ENCODE data around the gene ELMO1. TPM values are rescaled to one million over a fixed set of nuclear protein-coding genes. Genes with fewer than 3 reads are reported as not detected.

ELMO1 gene
- total and polyA plus RNA-seq, 8 donors: 18.2 to 55.3 (median 45.6) TPM

- DNase-seq (no peak), ATAC-seq (no peak)
- intact Hi-C loops (cut with DNase I): no loop called here
- no peaks in the 10 kb centered on the region for H3K9me3 ChIP-seq
- no peaks in the 10 kb centered on the region for H3K4me1 ChIP-seq
- H3K4me3 ChIP-seq: no peak overlapping the region
- no peak overlapping the region for H3K27ac ChIP-seq
- no peak for TF ChIP-seq CTCF (IDR thresholded peaks at IDR 0.05)
- no peaks in the 10 kb centered on the region for H3K27me3 ChIP-seq
- H3K36me3 ChIP-seq: no peaks in the 10 kb centered on the region
These were observed 544.6 kb downstream of the ELMO1 start for GRCh38 chr7:36904101-36904500.

GRCh38 chr7:36900988-36901710, 547.5 kb downstream of the ELMO1 start:
- Histone ChIP-seq H3K36me3 (no peaks in the 10 kb centered on the region), H3K27me3 (no peaks in the 10 kb centered on the region), H3K4me3 (no peak overlapping the region), H3K9me3 (no peaks in the 10 kb centered on the region), H3K4me1 (no peaks in the 10 kb centered on the region), H3K27ac (no peak overlapping the region)
- DNase-seq (no peak), ATAC-seq (no peak)
- no peak for TF ChIP-seq CTCF (IDR thresholded peaks at IDR 0.05)
- intact Hi-C loops (cut with DNase I): no loop called here

- TF ChIP-seq CTCF (IDR thresholded peaks at IDR 0.05): no peak
- no peak for ATAC-seq
- H3K36me3 ChIP-seq: peaks cover 0 to 14% of the 10 kb centered on the region in 2 donors
These were observed 550.5 kb downstream of the ELMO1 start for GRCh38 chr7:36898186-36898585.

GRCh38 chr7:36896956-36897590, 551.6 kb downstream of the ELMO1 start:
- Histone ChIP-seq H3K9me3 (no peaks in the 10 kb centered on the region), H3K27ac (no peak overlapping the region), H3K4me3 (no peak overlapping the region), H3K4me1 (no peaks in the 10 kb centered on the region), H3K27me3 (no peaks in the 10 kb centered on the region), H3K36me3 (peaks cover 0 to 25% of the 10 kb centered on the region in 2 donors)
- ATAC-seq: no peak
- no peak for DNase-seq
- no peak for TF ChIP-seq CTCF (IDR thresholded peaks at IDR 0.05)
- intact Hi-C loops (cut with DNase I): no loop called here

More at GRCh38 chr7:36898186-36898585, 550.5 kb downstream of the ELMO1 start:
- intact Hi-C loops (cut with DNase I): no loop called here
- Histone ChIP-seq H3K27ac (no peak overlapping the region), H3K27me3 (no peaks in the 10 kb centered on the region), H3K4me3 (no peak overlapping the region), H3K9me3 (no peaks in the 10 kb centered on the region), H3K4me1 (no peaks in the 10 kb centered on the region)
- DNase-seq: no peak

GRCh38 chr7:36896418-36896817, 552.2 kb downstream of the ELMO1 start:
- no peak for TF ChIP-seq CTCF (IDR thresholded peaks at IDR 0.05)
- ATAC-seq: no peak
- Histone ChIP-seq H3K4me1 (no peaks in the 10 kb centered on the region), H3K27me3 (no peaks in the 10 kb centered on the region), H3K27ac (no peak overlapping the region), H3K9me3 (no peaks in the 10 kb centered on the region), H3K4me3 (no peak overlapping the region), H3K36me3 (peaks cover 0 to 25% of the 10 kb centered on the region in 2 donors)
- intact Hi-C loops (cut with DNase I): no loop called here
- no peak for DNase-seq

All from left lung (tissue), 10 donors.